ENCODE results near the gene WRNIP1. TPM values are rescaled to one million over a fixed set of nuclear protein-coding genes. Genes with fewer than 3 reads are reported as not detected.

The WRNIP1 gene
- total and polyA plus RNA-seq, 7 donors, result 41.0 to 56.6 (median 47.3) TPM

GRCh38 chr6:2767657-2768524, 2.7 kb downstream of the WRNIP1 start:
- peaks cover 0 to 61% (median 37%) of the 10 kb centered on the region in 4 donors for H3K4me1 ChIP-seq
- 46 to 62% methylated on average over 9 of the region's 9 CpGs for WGBS, 2 donors
- intact Hi-C loops (cut with DNase I), result loop anchor here (5.0 to 10.0 kb wide), 3 partner anchors 219 to 1257 kb away; partner anchors contain the start of gene RIPK1

GRCh38 chr6:2768696-2769095, 3.5 kb downstream of the WRNIP1 start:
- Histone ChIP-seq H3K4me1 (peaks cover 0 to 63% (median 41%) of the 10 kb centered on the region in 4 donors), H3K4me3 (no peak overlapping the region), H3K27ac (peak overlapping the region in 1 of 4 donors; percentile 3)

More at GRCh38 chr6:2767657-2768524, 2.7 kb downstream of the WRNIP1 start:
- DNase-seq, result no peak
- Histone ChIP-seq H3K36me3 (peaks cover 0 to 16% (median 3%) of the 10 kb centered on the region in 4 donors), H3K9me3 (no peaks in the 10 kb centered on the region), H3K27me3 (no peaks in the 10 kb centered on the region), H3K27ac (peak overlapping the region in 3 of 4 donors; percentile 94 to 98 (median 95)), H3K4me3 (peak overlapping the region in 3 of 4 donors; percentile 88 to 96 (median 92))
- TF ChIP-seq POLR2A (IDR thresholded peaks at IDR 0.05) (no peak), POLR2AphosphoS5 (IDR thresholded peaks at IDR 0.05) (no peak), EP300 (IDR thresholded peaks at IDR 0.05) (no peak)

GRCh38 chr6:2770171-2770570, 5.0 kb downstream of the WRNIP1 start:
- no peak overlapping the region for H3K27ac ChIP-seq

More at GRCh38 chr6:2768696-2769095, 3.5 kb downstream of the WRNIP1 start:
- intact Hi-C loops (cut with DNase I), result loop anchor here (5.0 to 10.0 kb wide), 3 partner anchors 219 to 1256 kb away; partner anchors contain the start of gene RIPK1
- Histone ChIP-seq H3K9me3 (no peaks in the 10 kb centered on the region), H3K36me3 (peaks cover 0 to 24% (median 3%) of the 10 kb centered on the region in 4 donors), H3K27me3 (no peaks in the 10 kb centered on the region)
- DNase-seq, result no peak
- WGBS, 2 donors, result 12 to 38% methylated on average over 6 of the region's 6 CpGs
- TF ChIP-seq POLR2A (IDR thresholded peaks at IDR 0.05), result no peak

GRCh38 chr6:2771079-2771478, 5.9 kb downstream of the WRNIP1 start:
- no peak for DNase-seq
- Histone ChIP-seq H3K27me3 (no peaks in the 10 kb centered on the region), H3K9me3 (no peaks in the 10 kb centered on the region), H3K4me3 (no peak overlapping the region), H3K36me3 (peaks cover 0 to 32% (median 3%) of the 10 kb centered on the region in 4 donors), H3K27ac (no peak overlapping the region), H3K4me1 (peaks cover 0 to 56% (median 37%) of the 10 kb centered on the region in 4 donors)
- 92 to 93% methylated on average over 4 of the region's 4 CpGs for WGBS, 2 donors
- intact Hi-C loops (cut with DNase I), result no loop called here
- no peak for TF ChIP-seq CTCF (IDR thresholded peaks at IDR 0.05)
- TF ChIP-seq POLR2A (IDR thresholded peaks at IDR 0.05), result no peak
- TF ChIP-seq POLR2AphosphoS5 (IDR thresholded peaks at IDR 0.05), result no peak
- TF ChIP-seq EP300 (IDR thresholded peaks at IDR 0.05), result no peak

More at GRCh38 chr6:2770171-2770570, 5.0 kb downstream of the WRNIP1 start:
- H3K27me3 ChIP-seq, result no peaks in the 10 kb centered on the region
- no peak for DNase-seq
- H3K4me3 ChIP-seq, result no peak overlapping the region
- TF ChIP-seq EP300 (IDR thresholded peaks at IDR 0.05) (no peak), POLR2AphosphoS5 (IDR thresholded peaks at IDR 0.05) (no peak), CTCF (IDR thresholded peaks at IDR 0.05) (no peak), POLR2A (IDR thresholded peaks at IDR 0.05) (no peak)
- H3K4me1 ChIP-seq, result peaks cover 0 to 56% (median 37%) of the 10 kb centered on the region in 4 donors
- intact Hi-C loops (cut with DNase I), result no loop called here
- H3K36me3 ChIP-seq, result peaks cover 0 to 32% (median 3%) of the 10 kb centered on the region in 4 donors
- 63 to 71% methylated on average over 13 of the region's 13 CpGs for WGBS, 2 donors
- H3K9me3 ChIP-seq, result no peaks in the 10 kb centered on the region

- peaks cover 0 to 48% (median 28%) of the 10 kb centered on the region in 4 donors for H3K4me1 ChIP-seq
- H3K36me3 ChIP-seq, result peaks cover 0 to 32% (median 3%) of the 10 kb centered on the region in 4 donors
- 90 to 96% methylated on average over 3 of the region's 3 CpGs for WGBS, 2 donors
Observed at GRCh38 chr6:2772840-2773239, 7.6 kb downstream of the WRNIP1 start.

More at GRCh38 chr6:2772840-2773239, 7.6 kb downstream of the WRNIP1 start:
- no peak for TF ChIP-seq POLR2A (IDR thresholded peaks at IDR 0.05)
- no peak for TF ChIP-seq EP300 (IDR thresholded peaks at IDR 0.05)
- no peak for TF ChIP-seq POLR2AphosphoS5 (IDR thresholded peaks at IDR 0.05)
- no peak for TF ChIP-seq CTCF (IDR thresholded peaks at IDR 0.05)
- no peak for DNase-seq
- Histone ChIP-seq H3K27me3 (no peaks in the 10 kb centered on the region), H3K9me3 (no peaks in the 10 kb centered on the region), H3K27ac (no peak overlapping the region), H3K4me3 (no peak overlapping the region)
- intact Hi-C loops (cut with DNase I), result no loop called here

Measured in sigmoid colon (tissue), 7 donors.